Measurements from ENCODE around the gene ZFYVE27.

Gene ZFYVE27

DNA sequence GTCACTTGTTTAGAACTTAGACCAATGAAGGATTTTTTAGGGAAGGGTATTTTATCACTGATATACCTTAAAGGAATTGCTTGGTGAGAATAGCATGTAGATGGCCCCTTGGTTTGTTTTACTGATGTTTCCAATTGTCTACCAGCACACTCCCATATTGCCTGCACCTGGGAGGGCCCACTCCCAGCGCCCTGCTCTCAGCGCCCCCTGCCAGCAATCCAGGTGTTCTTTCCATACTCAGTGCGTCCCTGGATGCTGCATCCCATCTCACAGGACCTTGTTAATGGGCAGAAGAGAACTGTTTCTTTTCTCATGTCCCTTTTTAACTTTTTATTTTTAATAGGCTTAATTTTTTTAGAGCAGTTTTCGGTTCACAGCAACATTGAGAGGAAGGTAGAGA lies 59.0 kb downstream of the ZFYVE27 start:
- no peak for DNase-seq

DNA sequence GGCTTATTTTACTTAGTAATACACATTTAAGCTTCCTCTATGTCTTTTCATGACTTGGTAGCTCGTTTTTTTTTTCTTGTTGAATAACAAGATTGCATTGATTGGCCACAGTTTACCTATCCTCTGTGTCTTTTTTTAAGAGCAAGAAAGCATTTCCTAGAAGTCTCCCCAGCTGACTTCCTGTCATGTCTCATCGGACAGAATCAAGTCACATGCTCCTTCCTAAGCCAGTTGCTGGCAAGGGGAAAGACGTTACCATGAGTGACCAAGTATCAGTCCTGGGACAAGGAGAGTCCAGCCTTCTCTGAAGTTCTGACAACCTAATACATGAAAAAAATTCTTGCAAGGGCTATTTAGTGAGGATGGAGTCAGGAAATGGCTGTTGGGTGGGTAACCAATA lies 59.7 kb downstream of the ZFYVE27 start:
- DNase-seq, result no peak

DNA sequence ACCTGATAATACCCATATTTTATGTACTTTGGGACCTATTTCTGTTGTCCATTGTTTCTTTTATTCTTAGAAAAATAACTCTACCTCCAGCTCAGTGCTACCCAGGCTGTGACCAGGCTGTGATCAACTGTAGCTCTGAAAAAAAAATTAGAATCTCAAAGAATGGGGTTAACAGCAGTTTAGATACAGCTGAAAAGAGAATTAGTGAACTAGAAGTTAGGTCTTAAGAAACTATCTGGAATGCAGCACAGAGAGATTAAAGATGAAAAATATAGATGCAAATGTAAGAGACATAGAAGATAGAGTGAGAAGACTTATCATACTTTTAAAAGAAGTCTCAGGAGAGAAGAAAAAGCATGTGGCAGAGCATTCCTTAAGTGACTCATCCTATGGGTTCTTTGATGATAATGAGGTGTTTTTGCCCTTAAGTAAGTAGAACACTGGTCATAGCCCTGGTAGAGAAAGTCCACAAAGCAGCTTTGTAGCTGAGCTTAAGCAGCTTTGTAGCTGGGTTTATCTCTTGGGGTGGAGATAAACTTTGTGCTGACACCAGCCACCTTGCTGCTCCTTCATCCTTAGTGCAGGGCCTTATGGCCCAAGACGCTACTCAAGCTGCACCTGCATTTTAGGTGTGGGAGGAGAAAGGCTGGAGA lies 62.2 kb downstream of the ZFYVE27 start:
- DNase-seq, result no peak

DNA sequence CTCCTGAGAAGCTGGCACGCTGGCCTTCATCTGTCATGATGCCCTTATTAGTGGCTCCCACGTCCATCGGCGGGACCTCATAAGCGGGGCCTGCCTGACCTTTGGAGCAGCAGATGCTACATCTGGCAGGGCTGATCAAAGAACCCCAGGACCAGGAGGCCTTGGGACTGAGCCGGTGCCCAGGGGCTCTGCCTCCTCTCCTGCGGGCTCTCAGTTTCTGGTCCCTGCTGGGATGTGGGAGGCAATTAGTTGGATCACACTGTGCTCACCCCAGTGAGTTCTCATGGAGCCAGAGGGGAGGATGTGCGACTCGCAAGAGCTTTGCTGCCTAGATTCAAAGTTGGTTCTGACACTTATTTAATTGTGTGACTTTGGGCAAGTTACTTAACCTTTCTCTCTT lies 63.5 kb downstream of the ZFYVE27 start:
- DNase-seq, result no peak

DNA sequence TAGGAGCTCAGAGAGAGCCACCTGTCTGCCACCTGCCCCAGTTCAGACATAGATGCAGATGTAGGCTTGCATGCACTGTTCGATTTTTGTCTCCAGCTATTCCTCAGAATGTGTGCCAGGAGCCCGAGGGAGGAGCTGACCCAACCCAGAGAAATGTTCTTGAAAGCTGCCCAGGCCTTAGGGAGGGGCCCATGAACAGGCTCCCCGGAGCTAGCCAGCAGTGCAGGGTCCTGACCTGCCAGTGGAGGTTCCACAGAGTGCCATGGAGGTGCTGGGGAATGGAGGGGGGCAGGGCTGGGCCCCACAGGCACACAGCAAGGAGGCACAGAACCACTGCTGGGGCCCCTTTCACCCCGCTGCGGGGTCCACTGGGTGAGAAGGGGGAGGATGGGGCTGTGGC lies 64.5 kb downstream of the ZFYVE27 start:
- DNase-seq, result no peak

DNA sequence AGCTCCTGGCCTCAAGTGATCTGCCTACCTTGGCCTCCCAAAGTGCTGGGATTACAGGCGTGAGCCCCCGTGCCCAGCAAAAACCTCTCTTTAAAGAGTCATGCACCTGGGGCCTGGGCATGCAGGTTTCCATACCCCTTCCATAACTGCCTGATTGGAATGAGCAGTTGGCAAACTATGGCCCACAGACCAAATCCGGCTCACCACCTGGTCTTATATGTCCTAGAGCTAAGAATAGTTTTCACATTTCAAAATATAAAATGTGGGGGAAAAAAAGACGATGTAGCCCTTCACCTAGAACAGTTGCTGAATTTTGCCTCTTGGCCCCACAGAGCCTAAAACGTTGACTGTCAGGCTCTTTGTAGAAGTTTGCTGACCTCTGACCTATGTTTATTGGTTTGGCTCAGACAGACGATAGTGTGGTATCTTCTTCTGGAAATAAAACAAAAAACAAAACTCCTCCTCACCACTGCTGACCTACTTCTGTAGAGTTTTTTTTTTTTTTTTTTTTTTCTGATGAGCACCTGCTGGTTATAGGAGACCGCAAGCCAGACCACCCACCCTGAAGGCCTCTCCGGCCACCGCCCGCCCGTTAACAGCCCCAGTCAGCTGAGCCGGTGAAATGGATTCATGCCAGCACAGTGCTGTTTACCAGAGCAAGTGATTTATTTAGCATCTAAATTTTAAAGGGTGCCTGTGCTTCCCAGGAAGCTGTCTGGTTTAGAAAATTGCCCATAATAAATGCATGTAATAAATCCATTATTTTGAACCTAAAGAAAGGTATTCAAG lies 68.4 kb downstream of the ZFYVE27 start:
- no peak for DNase-seq

DNA sequence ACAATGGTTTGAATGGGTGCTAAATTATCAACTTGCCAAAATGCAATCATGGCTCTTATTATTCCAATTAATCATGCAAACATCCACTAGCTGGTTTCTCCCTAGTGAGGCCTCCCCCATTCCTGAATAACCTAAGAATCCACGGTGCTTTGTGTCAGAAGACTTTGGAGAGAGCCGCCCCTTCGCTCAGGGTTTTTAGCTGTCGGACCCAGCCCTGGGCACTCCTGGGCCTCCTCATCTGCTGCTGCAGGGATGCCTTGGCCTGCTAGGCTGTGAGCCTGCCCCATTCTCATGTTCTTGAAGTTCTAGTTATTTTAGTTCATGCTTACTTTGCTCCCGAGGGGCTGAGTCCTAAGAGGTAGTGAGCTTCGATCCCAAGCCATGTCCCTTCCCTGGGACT lies 69.0 kb downstream of the ZFYVE27 start:
- no peak for DNase-seq

DNA sequence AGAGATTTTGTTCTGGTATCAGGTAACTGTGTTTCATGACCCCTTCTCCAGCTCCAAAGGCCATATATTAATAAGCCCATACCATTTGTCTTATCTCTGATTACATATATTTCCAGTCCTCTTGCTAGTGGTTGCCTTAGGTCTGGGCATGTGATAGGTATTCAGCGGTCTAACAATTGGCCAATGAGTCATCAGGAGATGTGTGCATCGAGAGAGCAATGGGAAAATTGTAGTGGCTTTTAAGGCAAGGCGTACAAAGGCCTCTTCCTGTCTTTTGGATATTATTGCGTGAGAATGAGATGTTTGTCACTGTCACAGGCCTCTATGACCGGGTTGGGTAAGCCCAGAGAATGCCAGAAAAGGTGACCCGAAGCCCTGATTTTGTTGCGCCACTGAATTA lies 73.5 kb downstream of the ZFYVE27 start:
- DNase-seq, result no peak

Measured in NCI-H524 (cell line).